ENCODE data around the gene CYP2E1.

- TF ChIP-seq CTCF (IDR thresholded peaks at IDR 0.05) = no peak
- TF ChIP-seq POLR2A (IDR thresholded peaks at IDR 0.05) = no peak
- TF ChIP-seq POLR2AphosphoS5 (IDR thresholded peaks at IDR 0.05) = no peak
- TF ChIP-seq EP300 (IDR thresholded peaks at IDR 0.05) = no peak
Observed at GRCh38 chr10:133515471-133515870, 11.7 kb upstream of the CYP2E1 start.
